HG02970 (cell line): ENCODE results near the gene SH3RF3.

Source experiments
- ATAC-seq: cut with Tn5 transposase; IDR thresholded peaks from one replicate; pipeline ENCODE4 v1.9.1; 2021; ENCODE audit warnings: mild to moderate bottlenecking, moderate library complexity, moderate number of reproducible peaks; ENCODE audit not compliant: unreplicated experiment, low FRiP score

The SH3RF3 gene

DNA sequence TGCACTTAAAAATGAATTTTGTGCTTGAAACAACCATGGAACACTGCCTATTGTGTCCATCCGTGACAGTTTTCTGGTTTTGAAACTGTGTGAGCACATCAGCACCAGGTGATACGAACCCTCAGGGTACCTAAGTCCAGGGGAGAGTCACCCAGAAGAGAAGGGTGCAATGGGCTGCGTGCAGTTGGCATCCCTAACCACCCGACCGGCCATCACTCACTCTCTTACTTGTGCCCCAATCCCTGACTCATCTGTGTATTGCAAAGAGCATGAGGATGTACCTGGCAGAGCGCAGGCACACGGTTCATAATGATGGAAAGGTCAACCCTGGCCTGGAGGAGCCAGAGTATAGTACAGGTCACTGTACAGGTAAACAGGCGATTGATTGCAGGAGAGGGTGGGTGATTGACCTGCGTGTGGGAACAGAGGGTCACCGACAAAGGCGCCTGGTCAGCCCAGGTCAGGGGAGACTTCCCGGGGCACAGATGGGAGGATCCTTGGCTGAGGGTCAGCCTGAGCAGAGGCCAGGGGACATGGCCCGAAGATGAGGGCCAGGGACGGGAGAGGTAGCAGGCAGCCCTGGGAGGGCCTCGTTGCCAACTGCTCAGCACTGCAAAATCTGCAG lies 324.5 kb downstream of the SH3RF3 start:
- no peak for ATAC-seq

DNA sequence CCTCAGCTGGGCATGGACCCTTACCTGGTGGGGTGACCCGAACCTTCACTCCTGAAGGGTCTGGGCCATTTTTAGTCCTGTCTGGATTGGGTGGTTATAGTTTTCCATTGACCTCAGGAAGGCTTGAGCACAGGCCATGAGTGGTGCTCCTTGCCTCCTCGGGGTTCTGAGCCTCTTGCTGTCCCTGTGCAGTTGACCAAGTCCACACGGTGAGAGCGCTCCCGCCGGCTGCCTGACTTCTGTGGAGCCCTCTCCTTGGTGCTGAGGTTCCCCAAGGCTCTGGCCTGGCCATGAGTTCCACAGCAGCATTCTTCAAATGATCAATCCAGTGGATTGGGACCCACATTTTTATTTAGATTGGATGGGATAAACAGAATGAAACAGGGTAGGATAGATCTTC lies 325.3 kb downstream of the SH3RF3 start:
- no peak for ATAC-seq

DNA sequence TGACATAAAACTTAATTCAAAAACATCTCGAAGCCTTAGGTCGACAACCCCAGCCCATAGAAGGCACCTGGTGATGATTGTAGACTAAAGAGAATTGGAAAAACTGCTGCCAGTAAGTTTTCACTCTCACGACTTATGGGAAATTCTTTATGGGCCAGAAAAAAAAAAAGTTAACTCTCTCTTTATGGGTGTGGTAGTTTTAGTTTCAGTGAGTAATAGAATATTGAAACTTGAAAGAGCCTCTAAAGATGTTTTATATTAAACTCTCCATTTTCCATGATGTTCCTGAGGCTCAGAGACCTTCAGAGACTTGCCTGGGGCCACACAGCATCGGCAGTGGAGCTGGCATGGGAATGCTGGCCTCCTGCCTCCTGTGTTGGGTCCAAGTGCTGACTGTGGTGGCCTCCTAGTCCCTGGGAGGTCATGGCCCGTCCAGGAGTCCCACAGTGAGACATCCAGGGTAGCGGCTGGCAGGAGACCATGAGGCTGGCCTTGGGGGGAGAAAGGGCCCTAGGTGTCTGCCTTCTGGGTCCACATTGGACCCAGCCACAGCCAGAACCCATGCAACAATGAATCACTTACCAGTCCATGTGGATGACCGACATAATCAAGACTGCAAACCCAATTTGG lies 325.9 kb downstream of the SH3RF3 start:
- no peak for ATAC-seq

DNA sequence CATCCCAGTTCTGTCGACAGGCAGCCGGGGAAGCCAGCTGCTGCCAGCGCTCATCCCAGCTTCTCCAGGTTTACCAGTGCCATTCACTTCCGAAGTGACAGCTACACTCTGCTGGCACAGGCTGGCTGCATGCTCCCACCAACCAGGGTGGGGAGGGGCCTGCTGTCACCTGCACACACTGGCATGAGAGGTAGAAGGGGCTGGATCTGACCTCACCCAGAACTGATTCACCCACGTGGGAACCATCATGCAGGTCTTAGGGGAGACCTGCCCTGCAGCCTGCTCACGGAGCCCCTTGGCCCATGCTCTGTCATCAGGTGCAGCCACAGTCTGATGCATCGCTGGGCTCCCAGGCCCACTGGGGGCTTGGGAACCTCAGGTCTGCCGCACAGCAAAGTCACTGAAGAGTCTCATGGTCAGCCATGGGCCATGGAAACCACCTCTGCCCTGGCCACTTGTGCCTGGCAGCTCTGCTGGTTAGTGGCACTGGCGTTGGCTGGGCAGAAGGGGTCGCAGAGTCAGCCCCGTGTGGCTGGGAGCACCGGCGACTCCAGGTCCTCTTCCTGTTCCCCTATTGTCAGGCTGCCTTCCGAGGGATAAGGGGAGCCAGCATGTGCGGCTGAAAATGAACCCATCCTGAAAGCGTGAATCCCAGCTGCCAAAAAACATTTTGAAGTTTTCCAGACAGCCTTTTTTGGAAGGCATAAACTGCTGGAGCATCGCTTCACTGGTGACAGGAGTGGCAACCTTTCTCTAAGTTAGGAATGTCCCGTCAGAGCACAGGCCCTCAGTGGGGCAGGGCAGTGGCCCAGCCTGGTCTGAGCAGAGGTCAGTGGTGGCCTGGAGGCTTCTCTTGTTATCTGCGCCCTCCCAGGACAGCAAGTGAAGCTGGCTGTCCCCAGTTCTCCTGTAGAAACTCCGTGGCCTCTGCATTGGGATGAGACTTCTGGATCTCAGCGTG lies 327.0 kb downstream of the SH3RF3 start:
- ATAC-seq: no peak

DNA sequence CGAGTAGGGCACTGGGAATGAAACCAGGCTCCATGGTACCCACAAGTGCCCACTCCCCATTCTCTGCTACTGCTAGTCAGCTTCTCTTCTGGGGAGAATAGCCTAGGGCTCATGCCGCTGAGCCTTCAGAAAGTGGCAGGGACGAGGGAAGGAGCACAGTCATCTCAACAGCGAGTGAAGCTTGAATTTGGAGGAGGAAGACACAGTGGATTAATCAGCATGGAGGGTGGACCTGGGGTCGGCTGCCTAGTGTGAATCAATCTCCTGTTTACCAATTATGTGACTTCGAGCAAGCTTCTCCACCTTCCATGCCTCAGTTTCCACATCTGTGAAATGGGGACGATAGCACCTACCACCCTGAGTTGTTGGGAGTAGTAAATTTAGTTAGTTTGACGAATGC lies 327.8 kb downstream of the SH3RF3 start:
- no peak for ATAC-seq

GRCh38 chr2:109457366-109457765 lies 328.4 kb downstream of the SH3RF3 start:
- ATAC-seq: no peak

DNA sequence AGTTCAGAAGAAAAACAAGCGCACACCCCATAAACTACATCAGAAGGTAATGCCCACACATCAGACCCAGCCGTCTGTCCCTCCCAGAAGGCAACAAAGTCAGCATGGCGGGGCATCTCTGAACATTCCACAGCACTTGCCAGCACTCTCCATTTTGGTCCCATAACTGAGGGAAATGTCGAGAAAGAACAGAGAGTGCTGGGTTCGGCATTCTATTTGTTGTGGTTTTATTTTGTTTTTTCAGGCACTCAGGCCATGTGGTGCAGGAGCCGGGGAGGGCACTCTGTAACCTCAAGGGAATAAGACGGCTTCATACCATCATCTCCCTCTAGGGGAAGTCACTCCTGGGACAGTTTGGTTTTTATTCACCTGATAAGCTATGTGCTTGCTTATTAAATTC lies 328.8 kb downstream of the SH3RF3 start:
- no peak for ATAC-seq

DNA sequence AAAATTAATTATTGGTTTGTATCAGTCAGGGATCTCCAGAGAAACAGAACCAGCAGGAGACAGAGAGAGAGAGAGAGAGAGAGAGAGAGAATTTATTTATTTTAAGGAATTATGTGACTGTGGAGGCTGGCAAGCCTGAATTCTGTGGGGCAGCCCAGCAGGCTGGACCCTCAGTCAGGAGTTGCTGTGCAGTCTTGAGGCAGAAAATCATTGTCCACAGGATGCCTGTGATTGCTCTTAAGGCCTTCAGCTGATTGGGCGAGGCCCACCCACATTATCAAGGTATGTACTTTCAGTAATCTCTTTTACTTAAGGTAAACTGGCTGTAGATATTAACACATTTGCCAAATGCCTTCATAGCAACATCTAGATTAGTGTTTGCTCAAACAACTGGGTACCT lies 329.5 kb downstream of the SH3RF3 start:
- no peak for ATAC-seq

- ATAC-seq: no peak
These were observed 330.5 kb downstream of the SH3RF3 start for GRCh38 chr2:109459485-109459884.

DNA sequence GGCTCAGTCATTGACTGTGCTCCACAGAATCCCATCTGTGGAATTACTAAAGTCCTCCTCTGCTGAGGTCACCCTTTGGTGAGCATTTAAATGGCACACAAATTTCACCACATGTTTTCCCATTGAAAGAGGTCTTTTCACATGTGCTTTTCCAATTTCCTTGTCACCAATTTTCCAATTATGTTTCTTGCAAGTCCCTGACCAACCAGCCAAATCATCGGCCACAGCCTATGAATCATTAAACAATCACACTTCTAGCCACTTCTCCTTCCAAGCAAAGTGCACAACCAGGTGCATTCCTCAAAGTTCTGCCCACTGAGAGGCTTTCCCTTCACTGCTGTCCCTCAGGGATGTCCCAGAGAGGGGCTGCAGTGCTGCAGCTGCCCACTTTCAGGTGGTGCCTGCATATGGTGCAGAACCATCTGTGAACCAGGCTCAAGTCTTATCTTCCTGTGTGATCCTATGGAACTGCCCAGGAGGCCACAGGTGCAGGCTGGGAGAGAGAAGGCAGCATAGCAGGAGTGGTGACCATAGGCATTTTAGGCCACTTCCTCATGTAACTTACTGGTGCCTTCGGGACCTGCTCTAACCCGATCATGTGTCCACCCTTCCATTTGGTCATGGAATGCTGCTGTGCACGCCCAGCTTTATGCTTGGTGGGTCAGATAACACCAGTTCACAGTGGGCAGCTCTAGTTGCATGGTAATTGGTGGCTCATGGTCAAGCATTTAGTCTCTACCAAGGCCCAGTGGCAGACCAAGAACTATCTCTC lies 331.7 kb downstream of the SH3RF3 start:
- ATAC-seq: no peak

GRCh38 chr2:109463236-109463635 lies 334.2 kb downstream of the SH3RF3 start:
- no peak for ATAC-seq

DNA sequence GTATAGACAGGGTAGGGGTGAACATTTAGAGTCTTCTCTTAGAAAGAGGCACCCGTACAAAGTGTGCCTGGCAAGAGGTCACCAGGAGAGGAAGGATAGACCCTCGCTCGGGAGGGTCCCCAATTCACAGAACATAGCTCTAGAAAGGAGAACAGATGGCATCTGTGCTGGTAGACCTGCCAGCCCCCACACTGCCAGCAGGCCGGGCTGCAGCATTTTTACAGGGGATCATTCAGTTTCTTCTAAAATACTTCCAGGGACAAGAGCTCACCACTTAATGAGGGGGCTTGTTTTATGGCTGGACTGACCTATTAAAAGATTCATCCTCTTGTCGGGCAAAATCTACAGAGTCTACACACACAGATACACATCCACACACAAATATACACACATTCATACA lies 334.9 kb downstream of the SH3RF3 start:
- ATAC-seq: no peak

GRCh38 chr2:109466674-109467575 lies 337.9 kb downstream of the SH3RF3 start:
- ATAC-seq: no peak

DNA sequence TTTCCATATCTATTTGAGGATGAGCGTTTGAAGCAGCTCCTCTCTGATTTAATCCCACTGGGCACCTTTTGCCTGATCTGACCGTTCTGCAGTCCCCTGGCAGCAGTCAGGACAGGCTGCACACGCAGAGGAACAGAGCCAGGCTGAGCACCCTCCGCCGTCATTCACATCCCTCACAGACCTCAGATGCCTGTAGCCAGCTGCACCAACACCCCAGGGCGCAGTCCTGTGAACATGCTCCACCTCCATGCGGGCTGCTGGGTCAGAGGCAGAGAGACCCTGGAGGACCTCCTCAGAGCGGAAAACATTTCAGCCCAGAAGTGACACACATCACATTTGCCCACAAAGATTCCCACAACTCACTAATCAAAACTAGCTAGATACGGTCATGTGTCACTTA lies 338.7 kb downstream of the SH3RF3 start:
- no peak for ATAC-seq

GRCh38 chr2:109468893-109469292 lies 339.9 kb downstream of the SH3RF3 start:
- ATAC-seq: no peak

GRCh38 chr2:109471658-109472057 lies 342.7 kb downstream of the SH3RF3 start:
- ATAC-seq: no peak

GRCh38 chr2:109472331-109472959 lies 343.4 kb downstream of the SH3RF3 start:
- no peak for ATAC-seq

GRCh38 chr2:109472974-109473373 lies 344.0 kb downstream of the SH3RF3 start:
- no peak for ATAC-seq

DNA sequence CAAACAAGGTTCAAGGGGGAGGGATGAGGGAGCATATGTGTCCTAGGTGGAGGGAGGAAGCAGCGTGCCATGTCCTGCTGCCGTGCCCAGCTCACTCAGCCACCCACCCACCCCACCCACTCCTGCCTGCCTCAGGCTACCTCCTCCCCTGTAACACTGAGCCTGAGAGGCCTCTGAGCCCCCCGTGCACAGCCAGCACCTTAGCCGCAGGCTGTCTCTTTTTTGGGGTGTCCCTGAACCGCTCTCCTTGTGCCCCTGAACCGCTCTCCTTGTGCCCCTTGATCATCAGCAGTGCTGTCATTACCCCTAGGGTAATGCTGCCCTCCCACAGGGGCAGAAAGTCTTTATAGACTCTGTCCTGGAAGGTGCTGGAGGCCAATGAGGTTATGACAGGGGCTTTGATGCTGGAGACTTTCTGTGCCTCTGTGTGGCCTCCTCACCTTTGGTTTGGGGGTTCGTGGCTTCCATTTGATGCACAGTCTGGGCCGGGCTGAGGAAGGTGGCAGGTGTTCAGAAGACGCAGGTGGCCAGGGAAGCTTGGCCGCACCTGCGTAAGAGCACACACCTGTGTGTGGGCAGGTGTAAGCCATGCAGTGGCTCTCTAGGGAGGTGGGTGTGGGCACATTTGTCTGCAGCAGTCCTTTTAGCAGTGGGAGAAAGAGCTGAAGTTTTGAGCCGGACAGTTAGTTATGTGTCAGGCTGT lies 344.8 kb downstream of the SH3RF3 start:
- ATAC-seq: no peak
